GM21526 (cell line): ENCODE data around the gene WFS1.

Experiments
- ATAC-seq: cut with Tn5 transposase; IDR thresholded peaks from one replicate; pipeline ENCODE4 v1.9.1; 2021; ENCODE audit warnings: moderate library complexity; ENCODE audit not compliant: unreplicated experiment, low FRiP score

Gene WFS1

GRCh38 chr4:6296026-6296425 is 26.4 kb downstream of the WFS1 start:
- ATAC-seq, result no peak

GRCh38 chr4:6297266-6297815 is 27.7 kb downstream of the WFS1 start:
- no peak for ATAC-seq

- no peak for ATAC-seq
Observed at GRCh38 chr4:6298035-6298434, 28.4 kb downstream of the WFS1 start.

- no peak for ATAC-seq
Observed at GRCh38 chr4:6298852-6299251, 29.2 kb downstream of the WFS1 start.

GRCh38 chr4:6299875-6300274 is 30.2 kb downstream of the WFS1 start:
- ATAC-seq, result no peak

DNA sequence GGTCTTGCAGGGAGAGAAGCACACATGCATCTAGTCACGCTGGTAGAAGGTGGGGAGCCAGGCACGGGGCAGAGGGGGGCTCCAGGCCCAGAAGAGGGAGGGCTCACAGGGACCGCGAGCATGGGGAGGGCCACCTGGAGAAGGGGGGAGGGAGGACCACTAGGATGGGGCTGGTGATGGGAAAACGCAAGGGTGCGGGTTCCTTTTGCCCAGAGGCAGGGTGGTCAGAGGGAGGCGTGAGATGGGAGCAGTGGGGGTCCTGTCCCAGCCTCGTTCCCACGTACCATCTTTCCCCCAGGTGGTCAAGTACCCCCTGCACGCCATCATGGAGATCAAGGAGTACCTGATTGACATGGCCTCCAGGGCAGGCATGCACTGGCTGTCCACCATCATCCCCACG is 30.7 kb downstream of the WFS1 start:
- no peak for ATAC-seq

GRCh38 chr4:6301051-6301731 is 31.5 kb downstream of the WFS1 start:
- no peak for ATAC-seq

- ATAC-seq, result no peak
Observed at GRCh38 chr4:6301732-6302442, 32.2 kb downstream of the WFS1 start.

- ATAC-seq, result no peak
Observed at GRCh38 chr4:6302869-6303268, 33.2 kb downstream of the WFS1 start.

DNA sequence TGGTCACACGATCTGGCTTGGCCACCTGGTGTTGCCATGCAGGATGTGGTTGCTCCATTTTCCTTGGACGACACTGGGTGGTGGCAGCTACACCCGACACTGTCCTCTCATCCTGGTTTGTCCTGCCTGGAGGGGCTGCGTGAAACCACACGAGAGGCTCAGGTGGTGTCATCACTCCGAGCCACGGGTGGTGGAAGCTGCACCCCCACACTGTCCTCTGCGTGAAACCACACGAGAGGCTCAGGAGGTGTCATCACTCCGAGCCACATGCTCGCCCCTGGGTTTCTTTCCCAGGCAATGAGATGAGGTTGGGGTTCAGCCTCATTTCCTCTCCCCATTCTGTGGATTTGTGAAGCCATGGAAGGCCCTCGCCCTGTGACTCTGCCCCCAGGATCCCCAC is 34.3 kb downstream of the WFS1 start:
- no peak for ATAC-seq

- no peak for ATAC-seq
Observed at GRCh38 chr4:6306299-6306698, 36.6 kb downstream of the WFS1 start.

- no peak for ATAC-seq
Observed at GRCh38 chr4:6307230-6307629, 37.6 kb downstream of the WFS1 start.

- no peak for ATAC-seq
Observed at GRCh38 chr4:6307891-6308290, 38.2 kb downstream of the WFS1 start.

DNA sequence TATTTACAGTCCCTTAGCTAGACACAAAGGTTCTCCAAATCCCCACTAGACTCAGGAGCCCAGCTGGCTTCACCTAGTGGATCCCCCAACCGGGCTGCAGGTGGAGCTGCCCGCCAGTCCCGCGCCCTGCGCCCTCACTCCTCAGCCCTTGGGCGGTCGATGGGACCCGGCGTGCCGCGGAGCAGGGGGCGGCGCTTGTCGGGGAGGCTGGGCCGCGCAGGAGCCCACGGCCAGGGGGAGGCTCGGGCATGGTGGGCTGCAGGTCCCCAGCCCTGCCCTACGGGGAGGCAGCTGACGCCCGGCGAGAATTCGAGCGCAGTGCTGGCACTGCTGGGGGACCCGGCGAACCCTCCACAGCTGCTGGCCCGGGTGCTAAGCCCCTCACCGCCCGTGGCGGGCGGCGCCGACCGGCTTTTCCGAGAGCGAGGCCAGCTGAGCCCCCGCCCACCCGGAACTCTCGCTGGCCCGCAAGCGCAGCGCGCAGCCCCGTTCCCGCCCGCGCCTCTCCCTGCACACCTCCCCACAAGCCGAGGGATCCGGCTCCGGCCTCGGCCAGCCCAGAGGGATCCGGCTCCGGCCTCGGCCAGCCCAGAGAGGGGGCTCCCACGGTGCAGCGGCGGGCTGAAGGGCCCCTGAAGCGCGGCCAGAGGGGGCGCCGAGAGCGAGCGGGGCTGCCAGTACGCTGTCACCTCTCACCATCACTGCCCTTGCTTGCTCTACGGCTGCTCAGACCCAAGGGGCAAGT is 39.4 kb downstream of the WFS1 start:
- no peak for ATAC-seq

- no peak for ATAC-seq
Observed at GRCh38 chr4:6309777-6310176, 40.1 kb downstream of the WFS1 start.

DNA sequence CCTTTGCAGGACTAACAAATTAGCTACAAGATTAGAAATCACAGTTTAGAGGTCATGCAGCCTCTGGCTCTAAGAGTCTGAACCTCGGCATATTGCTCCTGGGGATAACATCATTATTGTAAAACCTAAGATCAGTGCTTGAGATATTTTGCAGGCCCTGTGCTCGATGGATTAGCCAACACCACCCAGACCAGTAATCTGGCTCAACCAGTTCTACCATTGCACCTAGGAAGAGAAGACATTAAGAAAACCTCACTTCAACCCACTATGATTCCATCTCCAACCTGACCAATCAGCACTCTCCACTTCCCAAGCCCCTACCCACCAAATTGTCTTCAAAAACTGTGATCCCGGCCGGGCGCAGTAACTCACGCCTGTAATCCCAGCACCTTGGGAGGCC is 43.6 kb downstream of the WFS1 start:
- no peak for ATAC-seq

DNA sequence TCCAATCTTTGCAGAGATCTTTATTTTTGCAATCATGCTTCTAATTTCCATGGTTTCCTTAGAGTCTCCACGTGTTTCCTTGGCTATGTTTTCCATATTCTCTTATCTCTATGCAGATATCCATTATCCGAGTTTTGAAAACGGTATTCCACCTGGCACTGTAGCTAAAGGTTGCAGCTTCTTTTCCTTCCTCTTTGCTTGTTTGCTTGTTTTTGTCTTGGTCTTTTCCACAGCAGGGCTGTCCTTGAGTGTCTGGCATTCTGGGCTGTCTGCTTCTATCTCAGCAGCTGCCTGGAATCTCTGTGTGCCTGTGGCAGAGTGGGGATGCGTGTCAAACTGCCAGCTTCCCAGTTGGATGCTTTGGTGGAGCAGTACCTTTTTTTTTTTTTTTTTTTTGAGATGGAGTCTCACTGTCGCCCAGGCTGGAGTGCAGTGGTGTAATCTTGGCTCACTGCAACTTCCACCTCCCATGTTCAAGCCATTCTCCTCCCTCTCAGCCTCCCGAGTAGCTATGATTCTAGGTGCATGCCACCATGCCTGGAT is 46.9 kb downstream of the WFS1 start:
- no peak for ATAC-seq

DNA sequence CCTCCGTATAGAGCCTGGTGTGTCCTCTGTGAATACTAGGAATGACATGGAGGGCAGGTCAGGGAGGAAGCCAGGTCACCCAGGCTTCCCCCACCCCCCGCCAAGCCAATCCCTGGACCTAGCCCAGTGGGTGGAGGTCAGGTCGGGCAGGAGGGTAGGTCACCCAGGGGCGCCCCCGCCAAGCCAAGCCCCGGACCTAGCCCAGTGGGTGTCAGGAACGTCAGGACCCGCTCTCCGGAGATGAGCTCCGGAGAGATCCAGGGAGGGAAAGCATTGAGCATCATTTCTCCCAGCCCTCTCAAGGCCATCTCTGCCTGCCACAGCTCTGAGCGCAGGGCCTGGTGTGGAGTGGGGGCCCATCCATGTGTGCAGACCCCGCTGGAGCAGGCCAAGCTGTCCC is 48.6 kb downstream of the WFS1 start:
- ATAC-seq, result no peak

GRCh38 chr4:6319530-6320150 is 50.0 kb downstream of the WFS1 start:
- ATAC-seq, result no peak

DNA sequence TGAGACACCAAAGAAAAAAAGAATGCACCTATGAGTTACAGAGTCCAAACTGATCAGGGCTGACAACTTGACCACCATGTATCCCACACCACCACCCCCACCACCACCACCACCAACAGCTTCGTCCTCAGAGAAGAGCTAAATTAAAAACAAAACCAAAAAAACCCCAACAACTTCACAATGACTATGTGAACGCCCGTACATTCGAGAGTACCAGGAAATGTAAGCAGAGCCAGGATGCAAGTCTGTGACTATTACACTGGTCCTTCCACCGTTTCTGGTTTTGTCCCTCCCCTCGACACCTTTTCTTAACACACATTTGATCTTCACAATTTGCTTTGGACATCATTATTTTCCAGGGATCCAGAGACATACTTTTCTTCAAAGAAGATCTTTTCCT is 51.0 kb downstream of the WFS1 start:
- no peak for ATAC-seq

DNA sequence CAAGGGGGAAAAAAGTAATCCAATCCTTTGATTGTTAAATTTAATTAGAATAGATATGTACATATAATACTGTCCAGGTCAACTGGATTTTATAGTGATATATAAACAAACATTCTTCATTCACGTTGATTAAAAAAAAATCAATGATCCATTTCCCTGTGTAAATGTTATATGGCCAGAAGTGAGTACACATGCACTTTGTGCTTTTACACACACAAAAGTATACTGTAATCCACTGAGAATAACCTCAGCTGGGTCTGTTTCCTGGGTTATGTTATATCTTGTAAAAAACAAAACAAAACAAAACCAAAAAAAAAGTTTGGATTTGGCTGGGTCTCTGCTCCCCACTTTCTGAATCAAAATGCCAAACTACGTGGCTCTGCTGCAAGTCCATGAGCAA is 51.7 kb downstream of the WFS1 start:
- ATAC-seq, result no peak
